GM19043 (cell line): ENCODE results near the gene CC2D1A.

Source experiments
- ATAC-seq: cut with Tn5 transposase; IDR thresholded peaks from one replicate; pipeline ENCODE4 v1.9.1; 2021; ENCODE audit warnings: low read depth; ENCODE audit not compliant: unreplicated experiment

The CC2D1A gene

GRCh38 chr19:13876834-13877233 is 29.2 kb upstream of the CC2D1A start, which contains the start of gene NANOS3:
Gene NANOS3 (plus strand): TSS chr19:13877134. CDS start chr19:13877249, 115 bp downstream.
- ATAC-seq: no peak

- no peak for ATAC-seq
These were observed 28.7 kb upstream of the CC2D1A start for GRCh38 chr19:13877303-13877702.

- peak; percentile 65 for ATAC-seq
These were observed 25.6 kb upstream of the CC2D1A start for GRCh38 chr19:13880059-13881043.

- no peak for ATAC-seq
These were observed 24.7 kb upstream of the CC2D1A start for GRCh38 chr19:13881251-13881691.

- no peak for ATAC-seq
These were observed 24.1 kb upstream of the CC2D1A start for GRCh38 chr19:13881692-13882418.

- ATAC-seq: no peak
These were observed 23.6 kb upstream of the CC2D1A start for GRCh38 chr19:13882419-13882795.

GRCh38 chr19:13882836-13883235 is 23.2 kb upstream of the CC2D1A start:
- ATAC-seq: no peak

GRCh38 chr19:13883516-13884064 is 22.4 kb upstream of the CC2D1A start:
- ATAC-seq: no peak

GRCh38 chr19:13884726-13885591 is 21.0 kb upstream of the CC2D1A start:
- no peak for ATAC-seq

GRCh38 chr19:13885826-13886365 is 20.1 kb upstream of the CC2D1A start:
- ATAC-seq: no peak

- no peak for ATAC-seq
These were observed 19.0 kb upstream of the CC2D1A start for GRCh38 chr19:13887018-13887436.

GRCh38 chr19:13887517-13887916 is 18.5 kb upstream of the CC2D1A start:
- no peak for ATAC-seq

- no peak for ATAC-seq
These were observed 17.7 kb upstream of the CC2D1A start for GRCh38 chr19:13888281-13888680.

GRCh38 chr19:13890136-13890535 is 15.9 kb upstream of the CC2D1A start:
- ATAC-seq: no peak

- no peak for ATAC-seq
These were observed 13.1 kb upstream of the CC2D1A start for GRCh38 chr19:13892870-13893269.

GRCh38 chr19:13894552-13894951 is 11.4 kb upstream of the CC2D1A start:
- ATAC-seq: no peak

GRCh38 chr19:13896227-13896626 is 9.8 kb upstream of the CC2D1A start:
- ATAC-seq: no peak

GRCh38 chr19:13899393-13899792 is 6.6 kb upstream of the CC2D1A start:
- no peak for ATAC-seq

GRCh38 chr19:13899912-13900584 is 6.0 kb upstream of the CC2D1A start:
- ATAC-seq: no peak
